ENCODE results near the gene VKORC1.

VKORC1 gene

DNA sequence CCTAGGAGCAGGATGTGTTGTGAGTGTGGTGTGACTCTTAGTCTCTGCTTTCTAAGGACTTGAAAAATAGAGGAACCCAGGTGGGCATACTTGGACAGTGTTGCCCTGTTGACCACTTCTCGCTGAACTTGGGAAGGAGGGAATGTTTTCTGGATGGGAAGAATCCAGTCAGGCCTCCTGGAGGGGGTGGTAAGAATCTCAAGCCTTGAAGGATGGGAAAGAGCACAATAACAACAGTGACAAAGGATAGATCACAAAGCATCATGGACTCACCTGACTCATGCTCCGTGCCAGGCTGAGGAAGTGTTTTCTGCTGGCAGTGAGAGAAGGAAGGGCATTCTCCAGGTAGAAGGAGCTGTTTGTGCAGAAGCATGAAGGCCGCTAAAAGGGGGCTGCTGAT lies 31.2 kb upstream of the VKORC1 start:
- no peak overlapping the region for H3K4me3 ChIP-seq (replicated peaks; ENCODE audit: insufficient read depth, low read length)
- no peak for DNase-seq (ENCODE audit: low read depth in 1 of 2, low spot score in 1 of 2)
- H3K27ac ChIP-seq (replicated peaks): peak overlapping the region; percentile 24
- TF ChIP-seq GABPA (IDR thresholded peaks at IDR 0.05; ENCODE audit: low read depth) (no peak), SPI1 (IDR thresholded peaks at IDR 0.05; ENCODE audit: borderline replicate concordance, low read depth) (peak; percentile 11; the same call in 1 of the 2 replicates)
- H3K27me3 ChIP-seq (ENCODE audit: insufficient read depth, poor library complexity, severe bottlenecking): no peaks in the 10 kb centered on the region

DNA sequence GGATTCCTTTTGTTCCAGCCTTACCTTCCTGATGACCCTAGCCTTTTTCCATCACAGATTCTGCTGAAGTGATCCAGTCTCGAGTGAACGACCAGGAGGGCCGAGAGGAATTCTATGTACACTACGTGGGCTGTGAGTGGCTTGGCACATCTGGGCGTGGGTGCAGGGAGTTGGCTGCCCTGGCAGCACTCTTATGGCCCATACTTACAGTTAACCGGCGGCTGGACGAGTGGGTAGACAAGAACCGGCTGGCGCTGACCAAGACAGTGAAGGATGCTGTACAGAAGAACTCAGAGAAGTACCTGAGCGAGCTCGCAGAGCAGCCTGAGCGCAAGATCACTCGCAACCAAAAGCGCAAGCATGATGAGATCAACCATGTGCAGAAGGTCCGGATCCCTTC lies 25.5 kb upstream of the VKORC1 start:
- Histone ChIP-seq H3K4me3 (replicated peaks; ENCODE audit: insufficient read depth, low read length) (no peak overlapping the region), H3K27ac (replicated peaks) (no peak overlapping the region), H3K27me3 (ENCODE audit: insufficient read depth, poor library complexity, severe bottlenecking) (no peaks in the 10 kb centered on the region)
- DNase-seq (ENCODE audit: low read depth in 1 of 2, low spot score in 1 of 2): no peak
- TF ChIP-seq GABPA (IDR thresholded peaks at IDR 0.05; ENCODE audit: low read depth): no peak
- no peak for TF ChIP-seq REST (IDR thresholded peaks at IDR 0.05; ENCODE audit: insufficient replicate concordance, low read depth)
- TF ChIP-seq SPI1 (IDR thresholded peaks at IDR 0.05; ENCODE audit: borderline replicate concordance, low read depth): no peak
- TF ChIP-seq POLR2AphosphoS5 (IDR thresholded peaks at IDR 0.05; ENCODE audit: low read depth): no peak
- no peak for TF ChIP-seq CTCF (IDR thresholded peaks at IDR 0.05; ENCODE audit: insufficient read depth, low read length)

DNA sequence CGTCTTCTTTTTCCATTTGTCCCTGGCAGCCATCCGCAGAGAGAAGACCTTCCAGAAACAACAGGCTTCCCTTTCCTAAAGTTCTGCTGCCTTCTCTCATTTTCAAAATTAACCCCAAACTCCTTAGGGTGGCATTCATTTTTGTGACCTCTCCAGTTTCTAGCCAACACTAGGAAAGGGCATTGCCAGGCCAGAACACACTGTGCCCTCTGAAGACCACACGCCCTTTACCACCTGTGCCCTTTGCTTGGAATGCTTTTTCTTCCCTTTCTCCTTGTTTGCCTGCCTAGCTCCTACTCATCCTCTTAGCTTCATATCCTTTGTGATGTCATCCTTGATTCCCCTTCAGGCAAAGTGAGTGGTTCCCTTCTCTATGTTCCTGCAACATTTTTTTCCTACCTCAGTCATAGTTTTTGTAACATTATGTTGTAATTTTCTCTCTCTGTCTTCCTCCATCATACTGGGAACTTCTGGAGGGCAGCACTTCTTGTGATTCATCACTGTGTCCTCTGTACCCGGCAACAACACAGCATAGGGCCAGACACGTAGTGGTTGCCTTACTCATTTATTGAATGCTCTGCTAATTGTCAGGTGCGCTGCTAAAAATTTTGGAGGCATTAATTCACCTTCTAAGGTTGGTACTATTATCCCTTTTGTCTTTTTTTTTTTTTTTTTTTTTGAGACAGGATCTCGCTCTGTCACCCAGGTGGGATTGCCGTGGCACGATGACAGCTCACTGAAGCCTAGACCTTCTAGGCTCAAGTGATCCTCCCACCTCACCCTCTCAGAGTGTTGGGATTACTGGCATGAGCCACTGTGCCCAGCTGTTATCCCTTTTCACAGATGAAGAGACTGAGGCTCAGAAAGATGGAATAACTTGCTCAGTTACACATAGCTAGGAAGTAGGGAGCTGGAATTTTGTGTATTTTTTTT lies 23.9 kb upstream of the VKORC1 start:
- peak; percentile 46 to 87 for DNase-seq (ENCODE audit: low read depth in 1 of 2, low spot score in 1 of 2)
- peak overlapping the region; percentile 82 for H3K27ac ChIP-seq (replicated peaks)
- no peaks in the 10 kb centered on the region for H3K27me3 ChIP-seq (ENCODE audit: insufficient read depth, poor library complexity, severe bottlenecking)
- peak overlapping the region; percentile 54 for H3K4me3 ChIP-seq (replicated peaks; ENCODE audit: insufficient read depth, low read length)
- TF ChIP-seq REST (IDR thresholded peaks at IDR 0.05; ENCODE audit: insufficient replicate concordance, low read depth) (no peak), GABPA (IDR thresholded peaks at IDR 0.05; ENCODE audit: low read depth) (no peak), SPI1 (IDR thresholded peaks at IDR 0.05; ENCODE audit: borderline replicate concordance, low read depth) (no peak), CTCF (IDR thresholded peaks at IDR 0.05; ENCODE audit: insufficient read depth, low read length) (no peak), POLR2AphosphoS5 (IDR thresholded peaks at IDR 0.05; ENCODE audit: low read depth) (no peak)

DNA sequence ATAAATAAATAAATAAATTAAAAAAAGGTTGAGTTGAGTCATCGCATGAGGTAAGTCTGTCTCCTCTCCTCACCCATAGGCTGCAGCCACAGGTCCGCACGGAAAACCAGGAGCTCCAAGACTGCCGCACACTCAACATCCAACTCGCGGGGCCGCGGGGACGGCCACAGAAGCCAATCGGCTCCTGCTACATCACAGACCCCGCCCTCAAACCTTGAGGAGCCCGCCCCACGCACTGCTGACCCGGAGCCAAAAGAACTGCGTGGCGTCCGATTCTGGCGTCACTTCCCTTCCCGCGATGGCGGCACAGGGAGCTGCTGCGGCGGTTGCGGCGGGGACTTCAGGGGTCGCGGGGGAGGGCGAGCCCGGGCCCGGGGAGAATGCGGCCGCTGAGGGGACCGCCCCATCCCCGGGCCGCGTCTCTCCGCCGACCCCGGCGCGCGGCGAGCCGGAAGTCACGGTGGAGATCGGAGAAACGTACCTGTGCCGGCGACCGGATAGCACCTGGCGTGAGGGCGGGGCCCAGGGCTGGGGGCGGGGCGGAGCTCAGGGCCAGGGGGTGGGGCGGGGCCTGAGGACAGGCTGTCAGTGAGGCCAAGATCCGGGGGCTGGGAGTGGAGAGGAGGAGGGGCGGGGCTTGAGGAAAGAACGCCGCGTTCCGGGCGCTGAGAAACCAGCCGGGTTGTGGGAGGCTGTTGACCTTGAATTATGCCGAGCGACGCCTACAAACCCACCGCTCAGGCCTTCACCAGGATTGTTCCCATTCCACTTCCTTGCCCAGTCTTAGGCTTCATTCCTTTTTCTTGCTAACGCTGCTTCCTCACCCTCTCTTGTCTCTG lies 23.0 kb upstream of the VKORC1 start, which contains the start of gene KAT8:
Gene KAT8 (plus strand): TSS at position 281 of the 839 bp plus-strand sequence. CDS start 18 bp downstream, at position 299.
- H3K27ac ChIP-seq (replicated peaks): peak within 1 kb of the TSS; percentile 82
- peak within 1 kb of the TSS; percentile 54 for H3K4me3 ChIP-seq (replicated peaks; ENCODE audit: insufficient read depth, low read length)
- DNase-seq (ENCODE audit: low read depth in 1 of 2, low spot score in 1 of 2): peak; percentile 95 to 99
- H3K27me3 ChIP-seq (ENCODE audit: insufficient read depth, poor library complexity, severe bottlenecking): no peaks in the 10 kb centered on the region
- TF ChIP-seq SPI1 (IDR thresholded peaks at IDR 0.05; ENCODE audit: borderline replicate concordance, low read depth): peak; percentile 61; the same call in 1 of the 2 replicates
- peak; percentile 84; the same call in 1 of the 2 replicates for TF ChIP-seq POLR2AphosphoS5 (IDR thresholded peaks at IDR 0.05; ENCODE audit: low read depth)
- TF ChIP-seq CTCF (IDR thresholded peaks at IDR 0.05; ENCODE audit: insufficient read depth, low read length): no peak
- peak; percentile 49 for TF ChIP-seq REST (IDR thresholded peaks at IDR 0.05; ENCODE audit: insufficient replicate concordance, low read depth)
- peak; percentile 96 for TF ChIP-seq GABPA (IDR thresholded peaks at IDR 0.05; ENCODE audit: low read depth)

All from HL-60 (cell line).